ENCODE data around the gene WDR86.

- TF ChIP-seq CTCF (IDR thresholded peaks at IDR 0.05) (no peak), EP300 (IDR thresholded peaks at IDR 0.05) (no peak), POLR2A (IDR thresholded peaks at IDR 0.05) (no peak)
These were observed 13.4 kb upstream of the WDR86 start for GRCh38 chr7:151423226-151423625.

All from upper lobe of left lung (tissue), 4 donors.